Stimulated activated CD8-positive, alpha-beta memory T cell treated with anti-CD3 and anti-CD28 coated beads, Interleukin-12 subunit alpha, Interleukin-12 subunit beta, amount 100 ng/mL, for 1 hour (primary cell): Measurements from ENCODE around the gene MOAP1.
"Not testable (repeated sequence)": the region's sequence is repeated elsewhere in the genome, so short reads cannot be mapped to it uniquely, and the experiment has no call there.

ENCODE experiments used
- DNase-seq: peaks from one replicate; pipeline ENCODE4 v3.0.0-alpha.2; 2020; ENCODE audit warnings: low read depth

MOAP1 gene

GRCh38 chr14:93146119-93146518 is 38.6 kb downstream of the MOAP1 start:
- DNase-seq, result no peak

- DNase-seq, result no peak
Observed at GRCh38 chr14:93142854-93143652, 41.6 kb downstream of the MOAP1 start.

GRCh38 chr14:93137864-93138263 is 46.8 kb downstream of the MOAP1 start:
- DNase-seq, result no peak

- DNase-seq, result not testable (repeated sequence)
Observed at GRCh38 chr14:93136508-93136907, 48.2 kb downstream of the MOAP1 start.

GRCh38 chr14:93136009-93136408 is 48.7 kb downstream of the MOAP1 start:
- no peak for DNase-seq

- no peak for DNase-seq
Observed at GRCh38 chr14:93135399-93135798, 49.3 kb downstream of the MOAP1 start.

GRCh38 chr14:93133464-93133863 is 51.2 kb downstream of the MOAP1 start:
- no peak for DNase-seq

GRCh38 chr14:93132472-93133065 is 52.1 kb downstream of the MOAP1 start:
- no peak for DNase-seq
